Right hindlimb (tissue), 1 donor: ENCODE measurements around the gene TMEM245.

Experiments used
- DNase-seq: peaks from one replicate; pipeline ENCODE4 v3.0.0-alpha.2; 2018

The TMEM245 gene

GRCh38 chr9:109100543-109101201 lies 19.1 kb downstream of the TMEM245 start:
- no peak for DNase-seq

- peak; percentile 42 for DNase-seq
Observed at GRCh38 chr9:109098960-109099308, 20.8 kb downstream of the TMEM245 start.

- DNase-seq: peak; percentile 54
Observed at GRCh38 chr9:109098171-109098959, 21.4 kb downstream of the TMEM245 start.

- no peak for DNase-seq
Observed at GRCh38 chr9:109097146-109097545, 22.6 kb downstream of the TMEM245 start.

- no peak for DNase-seq
Observed at GRCh38 chr9:109095321-109095720, 24.4 kb downstream of the TMEM245 start.

GRCh38 chr9:109094268-109094667 lies 25.5 kb downstream of the TMEM245 start:
- no peak for DNase-seq

GRCh38 chr9:109092587-109092986 lies 27.2 kb downstream of the TMEM245 start:
- DNase-seq: no peak

GRCh38 chr9:109092051-109092580 lies 27.6 kb downstream of the TMEM245 start:
- DNase-seq: no peak

- no peak for DNase-seq
Observed at GRCh38 chr9:109088221-109088620, 31.5 kb downstream of the TMEM245 start.

- no peak for DNase-seq
Observed at GRCh38 chr9:109087795-109088194, 32.0 kb downstream of the TMEM245 start.

GRCh38 chr9:109086221-109086620 lies 33.5 kb downstream of the TMEM245 start:
- DNase-seq: no peak

- DNase-seq: no peak
Observed at GRCh38 chr9:109085510-109085909, 34.2 kb downstream of the TMEM245 start.

- DNase-seq: no peak
Observed at GRCh38 chr9:109083813-109084405, 35.8 kb downstream of the TMEM245 start.

GRCh38 chr9:109083141-109083540 lies 36.6 kb downstream of the TMEM245 start:
- no peak for DNase-seq

GRCh38 chr9:109082091-109082620 lies 37.6 kb downstream of the TMEM245 start:
- no peak for DNase-seq

- no peak for DNase-seq
Observed at GRCh38 chr9:109074236-109074889, 45.4 kb downstream of the TMEM245 start.

GRCh38 chr9:109072821-109073435 lies 46.8 kb downstream of the TMEM245 start:
- DNase-seq: no peak

- no peak for DNase-seq
Observed at GRCh38 chr9:109072133-109072692, 47.5 kb downstream of the TMEM245 start.

GRCh38 chr9:109068764-109069163 lies 51.0 kb downstream of the TMEM245 start:
- DNase-seq: no peak

- no peak for DNase-seq
Observed at GRCh38 chr9:109064963-109065702, 54.6 kb downstream of the TMEM245 start.

- no peak for DNase-seq
Observed at GRCh38 chr9:109063760-109064159, 56.0 kb downstream of the TMEM245 start.
